GM12878 (cell line): ENCODE data around the gene CHIT1. TPM values are rescaled to one million over a fixed set of nuclear protein-coding genes. Genes with fewer than 3 reads are reported as not detected.

Experiments
- ATAC-seq: fragments of 200-7000 bp; cut with Tn5 transposase; 3 replicates; pipeline ENCODE4 v1.9.1; 2020; ENCODE audit warnings: mild to moderate bottlenecking, moderate library complexity
- BruUV-seq: library from RNA; stranded (reverse); fragments of 400-500 nt; replicated peaks from 2 replicates; lab custom pipeline; 2021; lab: Mats Ljungman, UMichigan
- CTCF ChIA-PET: fragments of 300-600 bp; sonication (Branson Sonifier 250); formaldehyde crosslinking; extraction: SDS; loops from one replicate; lab custom pipeline; 2021; ENCODE audit warnings: inconsistent platforms; lab: Yijun Ruan, JAX
- POLR2A ChIA-PET: fragments of 350-600 bp; formaldehyde crosslinking; extraction: SDS; loops from one replicate; lab custom pipeline; 2021; ENCODE audit warnings: inconsistent platforms; lab: Charles Lee
- RAD21 ChIA-PET: fragments of 300-600 bp; sonication (Branson Sonifier 250); formaldehyde crosslinking; loops from one replicate; lab custom pipeline; 2023; ENCODE audit warnings: antibody characterized with exemption; ENCODE audit not compliant: unreplicated experiment; lab: Charles Lee
- SMC1A ChIA-PET: fragments of 300-600 bp; sonication (Branson Sonifier 250); formaldehyde crosslinking; loops from one replicate; lab custom pipeline; 2023; ENCODE audit not compliant: unreplicated experiment, uncharacterized antibody; lab: Charles Lee
- DNase-seq: peaks from one replicate; pipeline ENCODE4 v3.0.0-alpha.2; 2011; ENCODE audit warnings: low read depth, low spot score
- FAIRE-seq: peaks from 3 replicates; lab custom pipeline; 2011; peaks lifted over from hg19 to GRCh38; lab: Jason Lieb, UNC
- H2AFZ ChIP-seq: 2 replicates; pipeline ENCODE4 v1.6.0; 2011; ENCODE audit warnings: low read depth, low read length, control low read depth; ENCODE audit not compliant: control insufficient read depth
- H3K27ac ChIP-seq: 2 replicates; pipeline ENCODE4 v1.5.1; 2011; ENCODE audit warnings: control low read depth; ENCODE audit not compliant: control insufficient read depth, insufficient read depth
- H3K27me3 ChIP-seq, 2 experiments: replicated peaks in 1 of 2; 2 replicates each; pipeline versions ENCODE4 v1.6.0 to v1.6.1; 2011; ENCODE audit warnings: low read length in 1 of 2; ENCODE audit not compliant: control insufficient read depth in 2 of 2, insufficient read depth in 2 of 2
- H3K36me3 ChIP-seq, 2 experiments: 2 replicates each; pipeline ENCODE4 v1.5.1; 2011; ENCODE audit warnings: low read length in 1 of 2; ENCODE audit not compliant: control insufficient read depth in 2 of 2, insufficient read depth in 2 of 2
- H3K4me1 ChIP-seq: 2 replicates; pipeline ENCODE4 v1.6.1; 2011; ENCODE audit warnings: mild to moderate bottlenecking, low read length, moderate library complexity, mixed read lengths; ENCODE audit not compliant: control insufficient read depth, insufficient read depth
- H3K4me2 ChIP-seq: 2 replicates; pipeline ENCODE4 v1.6.0; 2011; ENCODE audit warnings: control low read depth; ENCODE audit not compliant: control insufficient read depth, insufficient read depth
- H3K4me3 ChIP-seq: fragments of 200-600 bp; sonication (generic); 2 replicates; pipeline ENCODE4 v1.5.1; 2016
- H3K79me2 ChIP-seq: 2 replicates; pipeline ENCODE4 v1.6.0; 2011; ENCODE audit warnings: low read length; ENCODE audit not compliant: control insufficient read depth, insufficient read depth
- H3K9ac ChIP-seq: 2 replicates; pipeline ENCODE4 v1.8.0; 2011; ENCODE audit warnings: low read length, control low read depth, mixed read lengths; ENCODE audit not compliant: control insufficient read depth, insufficient read depth
- H3K9me3 ChIP-seq: replicated peaks from 3 replicates; pipeline ENCODE4 v1.5.1; 2011; ENCODE audit warnings: mild to moderate bottlenecking, low read length; ENCODE audit not compliant: control insufficient read depth, insufficient read depth
- H4K20me1 ChIP-seq: 2 replicates; pipeline ENCODE4 v1.6.0; 2011; ENCODE audit not compliant: control insufficient read depth, insufficient read depth
- CHD2 ChIP-seq: IDR thresholded peaks from 2 replicates; pipeline ENCODE4 v1.6.1; 2011; ENCODE audit warnings: low read depth, low read length, improper control_type of control experiment, borderline replicate concordance
- KAT2A ChIP-seq: conservative IDR thresholded peaks from 2 replicates; pipeline ENCODE4 v1.6.1; 2011; ENCODE audit warnings: low read depth, low read length; ENCODE audit not compliant: control insufficient read depth
- KLF5 ChIP-seq: fragments of 450-650 bp; IDR thresholded peaks from 2 replicates; pipeline ENCODE4 v1.6.1; 2014; ENCODE audit warnings: mild to moderate bottlenecking; ENCODE audit not compliant: partially characterized antibody
- NFYA ChIP-seq: IDR thresholded peaks from 2 replicates; pipeline ENCODE4 v1.6.1; 2011; ENCODE audit warnings: low read depth, mild to moderate bottlenecking, low read length, improper control_type of control experiment, borderline replicate concordance
- YBX1 ChIP-seq: fragments of 450-650 bp; IDR thresholded peaks from 2 replicates; pipeline ENCODE4 v1.6.1; 2016; ENCODE audit warnings: antibody characterized with exemption
- ZNF384 ChIP-seq: IDR thresholded peaks from 2 replicates; pipeline ENCODE4 v1.6.1; 2012; ENCODE audit warnings: low read depth, mild to moderate bottlenecking, low read length, improper control_type of control experiment, borderline replicate concordance
- WGBS: methylation state at CpG from one replicate; pipeline ENCODE4 v1.1.6; 2016; ENCODE audit warnings: low lambda C conversion rate; ENCODE audit not compliant: insufficient replicate concordance, insufficient coverage; ENCODE audit errors: missing lambda C conversion rate; 5-methylcytosine and 5-hydroxymethylcytosine counted together
- in situ Hi-C: fragments of 300-500 bp; cut with MboI; formaldehyde crosslinking; loops from 9 replicates; pipeline ENCODE4 v1.14.3; 2018; ENCODE audit warnings: mixed read lengths
- intact Hi-C: fragments of 100-400 bp; cut with micrococcal nuclease; formaldehyde crosslinking; loops from one replicate; pipeline ENCODE4 v1.14.2; 2022; ENCODE audit not compliant: unreplicated experiment
- polyA plus RNA-seq, 11 experiments: library from polyadenylated mRNA; depleted of rRNA in 4 of 11; unstranded in 6 of 11; stranded (reverse) in 5 of 11; fragments of >200 nt; fragmentation: Nextera tagmentation in 4 of 11; fragmentation: Illumina TruSeq in 1 of 11; extraction: Ambion mirVana in 4 of 11; extraction: Trizol in 1 of 11; gene quantifications; 1 replicate in 1 of 11; 2 replicates in 10 of 11; pipeline versions ENCODE4 v1.2.1 to v1.2.3, GENCODE V29; 2011 to 2016; ENCODE audit warnings: inconsistent platforms in 2 of 11, missing spikeins in 2 of 11, low read depth in 1 of 11
- total RNA-seq, 4 experiments: library from RNA; depleted of rRNA in 3 of 4; stranded (reverse); fragments of >200 nt in 3 of 4; fragmentation: Illumina TruSeq in 1 of 4; extraction: Trizol in 1 of 4; gene quantifications; 2 replicates each; pipeline versions ENCODE4 v1.2.1 to v1.2.3, GENCODE V29; 2013 to 2021

The CHIT1 gene
- total and polyA plus RNA-seq, 10 of the 15 experiments (the other 5 are each of a cell fraction or from before 2014, with no cell fraction given): 0.02 to 2.1 (median 0.76) TPM

- ATAC-seq (no peak), FAIRE-seq (no peak)
- intact Hi-C loops (loop anchor here (2.0 kb wide), 2 partner anchors 45 to 99 kb away; no protein-coding TSS in a partner anchor), in situ Hi-C loops (loop anchor here (5.0 kb wide), 1 partner anchor 180 kb away; no protein-coding TSS in a partner anchor)
- no peak overlapping the region for H3K27ac ChIP-seq
- WGBS: 28% methylated on average over 7 of the region's 7 CpGs
- H4K20me1 ChIP-seq: no peaks in the 10 kb centered on the region
- no TSS peak for BruUV-seq
- H3K36me3 ChIP-seq: no peaks in the 10 kb centered on the region
- ChIA-PET CTCF (interaction anchor here (1.0 to 8.5 kb wide), 15 partner anchors 11 to 210 kb away, joined by 3 to 114 read pairs (median 13); partner anchors contain the start of genes MYBPH and TMEM183A), POLR2A (interaction anchor here (0.6 kb wide), 1 partner anchor 236 kb away, joined by 4 read pairs; no protein-coding TSS in a partner anchor), SMC1A (interaction anchor here (0.5 to 4.0 kb wide), 10 partner anchors 16 to 270 kb away, joined by 3 to 41 read pairs (median 12); no protein-coding TSS in a partner anchor), RAD21 (interaction anchor here (3.4 to 4.0 kb wide), 3 partner anchors 100 to 178 kb away, joined by 16 to 46 read pairs (median 31); no protein-coding TSS in a partner anchor)
- H3K4me3 ChIP-seq: no peak overlapping the region
- no peak overlapping the region for H3K4me2 ChIP-seq
- H2AFZ ChIP-seq: no peak overlapping the region
- no peaks in the 10 kb centered on the region for H3K4me1 ChIP-seq
- no peaks in the 10 kb centered on the region for H3K79me2 ChIP-seq
- no peaks in the 10 kb centered on the region for H3K9me3 ChIP-seq
- H3K9ac ChIP-seq: no peak overlapping the region
- peaks cover 0 to 5% of the 10 kb centered on the region in 2 experiments; a peak in 1 of 4 replicates for H3K27me3 ChIP-seq
- TF ChIP-seq CHD2 (no peak), KAT2A (no peak), YBX1 (no peak), ZNF384 (no peak), NFYA (no peak), KLF5 (no peak)
- TF ChIP-seq, all 136 proteins: peak for 0
- DNase-seq: no peak
Measured at GRCh38 chr1:203217668-203218067, 11.8 kb downstream of the CHIT1 start.
